ENCODE measurements around the gene CCDC51. TPM values are rescaled to one million over a fixed set of nuclear protein-coding genes. Genes with fewer than 3 reads are reported as not detected.

CCDC51 gene
- total RNA-seq, 1 experiment from 2014 or later, result 29.3 TPM

DNA sequence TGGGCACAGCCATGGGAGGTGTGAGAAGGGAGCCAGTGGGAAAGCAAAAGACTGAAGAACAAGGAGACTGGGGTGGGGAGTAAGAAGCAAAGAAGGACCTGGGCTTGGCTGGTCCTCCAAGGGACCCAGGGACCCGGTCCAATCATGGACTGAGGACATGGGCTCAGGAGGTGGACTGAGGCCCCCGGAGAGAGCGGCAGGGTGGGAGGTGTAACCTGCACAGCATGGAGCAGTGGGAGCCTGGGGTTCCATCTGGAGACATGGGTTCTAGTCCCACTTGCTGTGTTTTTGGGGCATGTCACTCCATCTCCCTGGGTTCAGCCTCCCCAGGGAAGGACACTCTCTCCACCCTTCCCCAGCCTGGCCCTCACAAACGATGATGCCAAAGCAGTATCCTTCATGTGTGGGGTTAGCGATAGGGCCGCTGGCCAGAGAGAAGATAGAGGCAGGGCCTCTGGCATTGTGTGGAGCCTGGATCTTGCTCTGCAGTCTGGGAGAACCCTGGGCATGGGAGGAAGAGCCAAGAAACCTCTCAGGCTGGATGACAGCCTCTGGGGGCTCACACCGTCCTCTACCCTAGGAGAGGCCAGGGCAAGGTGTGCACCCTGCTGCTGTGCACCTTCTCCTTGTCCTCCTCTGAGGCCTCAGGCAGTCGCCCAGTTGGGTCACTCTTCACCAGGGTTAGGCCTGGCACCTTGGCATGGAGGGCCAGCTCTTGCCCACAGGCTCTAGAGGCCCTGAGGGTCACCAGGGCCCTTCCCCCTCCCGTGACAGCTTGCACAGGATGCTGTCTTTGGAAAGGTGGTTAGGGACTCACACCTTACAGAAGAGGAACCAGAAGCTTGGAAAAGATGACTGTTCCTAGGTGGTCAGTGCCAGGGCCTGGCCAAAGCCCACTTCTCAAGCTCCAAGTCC is 41.9 kb downstream of the CCDC51 start:
- no peak overlapping the region for H3K4me3 ChIP-seq (replicated peaks in 1 of 2; ENCODE audit: low read depth in 1 of 2, low read length in 2 of 2)
- ATAC-seq, result no peak

More for the DNA sequence above, 41.9 kb downstream of the CCDC51 start:
- ChIA-PET CTCF (interaction anchor here (1.5 to 8.0 kb wide), 2 partner anchors 37 to 38 kb away, joined by 5 to 386 read pairs; no protein-coding TSS in a partner anchor), POLR2A (no interaction called here), RAD21 (ENCODE audit: low non-redundant PET in 1 of 2, low total read pairs in 2 of 2, uncharacterized antibody in 2 of 2, unreplicated experiment in 2 of 2) (no interaction called here)
- no peak for TF ChIP-seq RAD21 (IDR thresholded peaks at IDR 0.05; ENCODE audit: low read depth)
- TF ChIP-seq FOSL1 (IDR thresholded peaks at IDR 0.05; ENCODE audit: low read depth), result no peak
- no peak for TF ChIP-seq ZFX (IDR thresholded peaks at IDR 0.05)
- TF ChIP-seq SIN3A (IDR thresholded peaks at IDR 0.05; ENCODE audit: low read depth), result no peak
- TF ChIP-seq EZH2phosphoT487 (IDR thresholded peaks at IDR 0.05; ENCODE audit: borderline replicate concordance), result no peak
- TF ChIP-seq, protein P1, sequence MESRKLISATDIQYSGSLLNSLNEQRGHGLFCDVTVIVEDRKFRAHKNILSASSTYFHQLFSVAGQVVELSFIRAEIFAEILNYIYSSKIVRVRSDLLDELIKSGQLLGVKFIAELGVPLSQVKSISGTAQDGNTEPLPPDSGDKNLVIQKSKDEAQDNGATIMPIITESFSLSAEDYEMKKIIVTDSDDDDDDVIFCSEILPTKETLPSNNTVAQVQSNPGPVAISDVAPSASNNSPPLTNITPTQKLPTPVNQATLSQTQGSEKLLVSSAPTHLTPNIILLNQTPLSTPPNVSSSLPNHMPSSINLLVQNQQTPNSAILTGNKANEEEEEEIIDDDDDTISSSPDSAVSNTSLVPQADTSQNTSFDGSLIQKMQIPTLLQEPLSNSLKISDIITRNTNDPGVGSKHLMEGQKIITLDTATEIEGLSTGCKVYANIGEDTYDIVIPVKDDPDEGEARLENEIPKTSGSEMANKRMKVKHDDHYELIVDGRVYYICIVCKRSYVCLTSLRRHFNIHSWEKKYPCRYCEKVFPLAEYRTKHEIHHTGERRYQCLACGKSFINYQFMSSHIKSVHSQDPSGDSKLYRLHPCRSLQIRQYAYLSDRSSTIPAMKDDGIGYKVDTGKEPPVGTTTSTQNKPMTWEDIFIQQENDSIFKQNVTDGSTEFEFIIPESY (IDR thresholded peaks at IDR 0.05; ENCODE audit: extremely low read depth, insufficient replicate concordance, low read length), result no peak
- TF ChIP-seq, protein P2, sequence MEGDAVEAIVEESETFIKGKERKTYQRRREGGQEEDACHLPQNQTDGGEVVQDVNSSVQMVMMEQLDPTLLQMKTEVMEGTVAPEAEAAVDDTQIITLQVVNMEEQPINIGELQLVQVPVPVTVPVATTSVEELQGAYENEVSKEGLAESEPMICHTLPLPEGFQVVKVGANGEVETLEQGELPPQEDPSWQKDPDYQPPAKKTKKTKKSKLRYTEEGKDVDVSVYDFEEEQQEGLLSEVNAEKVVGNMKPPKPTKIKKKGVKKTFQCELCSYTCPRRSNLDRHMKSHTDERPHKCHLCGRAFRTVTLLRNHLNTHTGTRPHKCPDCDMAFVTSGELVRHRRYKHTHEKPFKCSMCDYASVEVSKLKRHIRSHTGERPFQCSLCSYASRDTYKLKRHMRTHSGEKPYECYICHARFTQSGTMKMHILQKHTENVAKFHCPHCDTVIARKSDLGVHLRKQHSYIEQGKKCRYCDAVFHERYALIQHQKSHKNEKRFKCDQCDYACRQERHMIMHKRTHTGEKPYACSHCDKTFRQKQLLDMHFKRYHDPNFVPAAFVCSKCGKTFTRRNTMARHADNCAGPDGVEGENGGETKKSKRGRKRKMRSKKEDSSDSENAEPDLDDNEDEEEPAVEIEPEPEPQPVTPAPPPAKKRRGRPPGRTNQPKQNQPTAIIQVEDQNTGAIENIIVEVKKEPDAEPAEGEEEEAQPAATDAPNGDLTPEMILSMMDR (IDR thresholded peaks at IDR 0.05 in 2 of 3, conservative IDR thresholded peaks at IDR 0.05 in 1 of 3; ENCODE audit: borderline replicate concordance in 1 of 3, insufficient read depth in 1 of 3, low read depth in 2 of 3, low read length in 2 of 3), result no peak
- no peaks in the 10 kb centered on the region for H3K9me3 ChIP-seq (ENCODE audit: control insufficient read depth in 1 of 2, insufficient read depth in 1 of 2, low read depth in 1 of 2, low read length in 2 of 2)
- no peaks in the 10 kb centered on the region for H3K9me2 ChIP-seq (ENCODE audit: insufficient read depth)
- no TSS peak for BruUV-seq (replicated peaks)
- no peak overlapping the region for H3K9ac ChIP-seq (ENCODE audit: low read length)
- no peaks in the 10 kb centered on the region for H3K36me3 ChIP-seq (ENCODE audit: control insufficient read depth in 1 of 2, insufficient read depth in 2 of 2, low read length in 2 of 2)
- H3K27me3 ChIP-seq (ENCODE audit: insufficient read depth, low read length), result no peaks in the 10 kb centered on the region
- no peaks in the 10 kb centered on the region for H4K20me1 ChIP-seq (ENCODE audit: insufficient read depth)
- H3K79me2 ChIP-seq (ENCODE audit: insufficient read depth, low read length), result no peaks in the 10 kb centered on the region
- no peak for DNase-seq (ENCODE audit: low read depth, low spot score)
- no peak overlapping the region for H3K4me2 ChIP-seq (ENCODE audit: low read length)
- H2AFZ ChIP-seq (ENCODE audit: low read depth, low read length, poor library complexity, severe bottlenecking), result no peak overlapping the region
- intact Hi-C loops (cut with micrococcal nuclease), result no loop called here
- no peak overlapping the region for H3K27ac ChIP-seq (ENCODE audit: low read depth, low read length)
- H3K4me1 ChIP-seq (ENCODE audit: control insufficient read depth in 1 of 2, insufficient read depth in 2 of 2, low read length in 2 of 2), result peaks cover 14 to 26% of the 10 kb centered on the region in 2 experiments
